MCF 10A (cell line): ENCODE results near the gene GRM8. TPM values are rescaled to one million over a fixed set of nuclear protein-coding genes. Genes with fewer than 3 reads are reported as not detected.
"Not testable (repeated sequence)": the region's sequence is repeated elsewhere in the genome, so short reads cannot be mapped to it uniquely, and the experiment has no call there.

Experiments used
- BruUV-seq: library from RNA; stranded (reverse); fragments of 400-500 nt; replicated peaks from 2 replicates; lab custom pipeline; 2021; lab: Mats Ljungman, UMichigan
- CTCF ChIA-PET: fragments of 300-600 bp; sonication (Branson Sonifier 250); formaldehyde crosslinking; extraction: SDS; loops from one replicate; lab custom pipeline; 2021; ENCODE audit warnings: antibody characterized with exemption, inconsistent platforms; lab: Yijun Ruan, JAX
- POLR2A ChIA-PET: fragments of 300-600, 350-650 bp; sonication (Branson Sonifier 250); formaldehyde crosslinking; extraction: SDS; loops from one replicate; lab custom pipeline; 2020; ENCODE audit warnings: antibody characterized with exemption, inconsistent platforms; lab: Yijun Ruan, JAX
- DNase-seq: peaks from one replicate; pipeline ENCODE4 v3.0.0-alpha.2; 2018; ENCODE audit not compliant: unreplicated experiment
- H3K27ac Mint-ChIP-seq: one replicate; pipeline ENCODE4 v1.8.0; 2022; ENCODE audit warnings: mild to moderate bottlenecking, low read depth, mixed read lengths; ENCODE audit not compliant: unreplicated experiment
- H3K27me3 Mint-ChIP-seq: one replicate; pipeline ENCODE4 v1.8.0; 2022; ENCODE audit warnings: mixed read lengths; ENCODE audit not compliant: insufficient read depth, unreplicated experiment
- H3K36me3 Mint-ChIP-seq: one replicate; pipeline ENCODE4 v1.8.0; 2022; ENCODE audit warnings: mild to moderate bottlenecking, moderate library complexity, mixed read lengths; ENCODE audit not compliant: insufficient read depth, unreplicated experiment
- H3K4me1 Mint-ChIP-seq: one replicate; pipeline ENCODE4 v1.8.0; 2022; ENCODE audit warnings: mixed read lengths; ENCODE audit not compliant: insufficient read depth, unreplicated experiment
- H3K4me3 Mint-ChIP-seq: one replicate; pipeline ENCODE4 v1.8.0; 2022; ENCODE audit warnings: mild to moderate bottlenecking, moderate library complexity, mixed read lengths; ENCODE audit not compliant: unreplicated experiment
- H3K9me3 Mint-ChIP-seq: one replicate; pipeline ENCODE4 v1.8.0; 2022; ENCODE audit warnings: mixed read lengths; ENCODE audit not compliant: unreplicated experiment
- intact Hi-C: fragments of 100-400 bp; cut with micrococcal nuclease; formaldehyde crosslinking; loops from 2 replicates; pipeline ENCODE4 v1.14.1; 2022
- total RNA-seq: library from RNA; stranded (reverse); gene quantifications from 2 replicates; pipeline ENCODE4 v1.2.3, GENCODE V29; 2022
- TF ChIP-seq, protein P1 (sequence below): fragments of 200-600 bp; IDR thresholded peaks from one replicate; pipeline ENCODE4 v1.8.0; 2022; ENCODE audit warnings: antibody characterized with exemption, mild to moderate bottlenecking; ENCODE audit not compliant: unreplicated experiment

GRM8 gene
- total RNA-seq, 1 experiment from 2014 or later, result not detected

- Mint-ChIP-seq H3K9me3 (no peaks in the 10 kb centered on the region), H3K36me3 (no peaks in the 10 kb centered on the region), H3K27ac (no peak overlapping the region), H3K27me3 (peaks cover 46% of the 10 kb centered on the region), H3K4me1 (no peaks in the 10 kb centered on the region), H3K4me3 (no peak overlapping the region)
- intact Hi-C loops, result no loop called here
- no peak for DNase-seq
- TF ChIP-seq, protein P1, sequence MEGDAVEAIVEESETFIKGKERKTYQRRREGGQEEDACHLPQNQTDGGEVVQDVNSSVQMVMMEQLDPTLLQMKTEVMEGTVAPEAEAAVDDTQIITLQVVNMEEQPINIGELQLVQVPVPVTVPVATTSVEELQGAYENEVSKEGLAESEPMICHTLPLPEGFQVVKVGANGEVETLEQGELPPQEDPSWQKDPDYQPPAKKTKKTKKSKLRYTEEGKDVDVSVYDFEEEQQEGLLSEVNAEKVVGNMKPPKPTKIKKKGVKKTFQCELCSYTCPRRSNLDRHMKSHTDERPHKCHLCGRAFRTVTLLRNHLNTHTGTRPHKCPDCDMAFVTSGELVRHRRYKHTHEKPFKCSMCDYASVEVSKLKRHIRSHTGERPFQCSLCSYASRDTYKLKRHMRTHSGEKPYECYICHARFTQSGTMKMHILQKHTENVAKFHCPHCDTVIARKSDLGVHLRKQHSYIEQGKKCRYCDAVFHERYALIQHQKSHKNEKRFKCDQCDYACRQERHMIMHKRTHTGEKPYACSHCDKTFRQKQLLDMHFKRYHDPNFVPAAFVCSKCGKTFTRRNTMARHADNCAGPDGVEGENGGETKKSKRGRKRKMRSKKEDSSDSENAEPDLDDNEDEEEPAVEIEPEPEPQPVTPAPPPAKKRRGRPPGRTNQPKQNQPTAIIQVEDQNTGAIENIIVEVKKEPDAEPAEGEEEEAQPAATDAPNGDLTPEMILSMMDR, result no peak
- POLR2A ChIA-PET, result no interaction called here
- CTCF ChIA-PET, result interaction anchor here (0.6 to 0.8 kb wide), 2 partner anchors 15 to 1480 kb away, joined by 3 read pairs; no protein-coding TSS in a partner anchor
- no TSS peak for BruUV-seq
Observed at GRCh38 chr7:126842451-126842850, 410.3 kb downstream of the GRM8 start.

DNA sequence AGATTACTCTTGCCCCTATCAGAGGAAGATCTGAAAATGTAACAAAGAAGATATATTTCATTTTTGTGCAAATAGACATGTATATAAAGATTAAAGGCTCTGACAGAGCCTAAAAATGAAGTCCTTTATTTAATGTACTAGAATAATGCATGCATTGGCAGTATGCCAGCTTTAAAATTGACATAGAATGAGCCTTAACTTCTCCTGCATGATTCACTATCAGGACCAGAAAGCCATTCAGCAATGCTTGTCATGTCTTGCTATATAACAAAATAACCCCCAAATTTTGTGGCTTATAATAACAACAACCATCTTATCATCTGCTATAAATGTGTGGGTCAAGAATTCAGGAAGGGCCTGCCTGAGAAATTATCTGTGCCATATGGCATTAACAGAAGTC, 411.9 kb downstream of the GRM8 start:
- intact Hi-C loops, result no loop called here
- POLR2A ChIA-PET, result no interaction called here
- H3K9me3 Mint-ChIP-seq, result no peaks in the 10 kb centered on the region
- H3K4me3 Mint-ChIP-seq, result no peak overlapping the region
- no peak overlapping the region for H3K27ac Mint-ChIP-seq
- DNase-seq, result no peak
- CTCF ChIA-PET, result interaction anchor here (0.6 to 2.2 kb wide), 2 partner anchors 37 to 623 kb away, joined by 3 to 5 read pairs; no protein-coding TSS in a partner anchor
- H3K4me1 Mint-ChIP-seq, result no peaks in the 10 kb centered on the region
- H3K36me3 Mint-ChIP-seq, result no peaks in the 10 kb centered on the region
- H3K27me3 Mint-ChIP-seq, result peaks cover 51% of the 10 kb centered on the region
- BruUV-seq, result no TSS peak
- TF ChIP-seq, protein P1, result no peak

DNA sequence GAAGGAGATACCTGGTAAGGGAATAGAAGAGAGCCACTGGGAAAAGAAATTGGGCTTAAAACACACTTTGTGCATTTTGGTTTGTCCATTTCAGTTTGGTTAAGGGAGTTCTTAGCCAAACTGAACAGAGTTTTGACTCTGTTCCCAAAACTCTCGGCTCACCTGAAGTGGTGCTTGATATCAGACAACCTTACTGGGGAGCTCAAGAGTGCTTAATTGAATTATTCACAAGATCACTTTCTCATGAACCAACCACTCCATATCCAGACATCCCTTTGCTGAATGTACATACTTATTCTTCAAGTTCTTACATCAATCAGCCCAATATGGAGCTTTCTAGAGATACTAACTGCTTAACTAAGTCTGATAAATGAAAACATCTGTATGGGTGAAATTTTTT, 413.1 kb downstream of the GRM8 start:
- DNase-seq, result no peak
- TF ChIP-seq, protein P1, result no peak
- H3K27ac Mint-ChIP-seq, result no peak overlapping the region
- BruUV-seq, result no TSS peak
- H3K27me3 Mint-ChIP-seq, result peaks cover 39% of the 10 kb centered on the region
- ChIA-PET CTCF (interaction anchor here (2.2 kb wide), 1 partner anchor 36 kb away, joined by 5 read pairs; no protein-coding TSS in a partner anchor), POLR2A (no interaction called here)
- no peak overlapping the region for H3K4me3 Mint-ChIP-seq
- no peaks in the 10 kb centered on the region for H3K4me1 Mint-ChIP-seq
- no peaks in the 10 kb centered on the region for H3K9me3 Mint-ChIP-seq
- intact Hi-C loops, result no loop called here
- H3K36me3 Mint-ChIP-seq, result no peaks in the 10 kb centered on the region

DNA sequence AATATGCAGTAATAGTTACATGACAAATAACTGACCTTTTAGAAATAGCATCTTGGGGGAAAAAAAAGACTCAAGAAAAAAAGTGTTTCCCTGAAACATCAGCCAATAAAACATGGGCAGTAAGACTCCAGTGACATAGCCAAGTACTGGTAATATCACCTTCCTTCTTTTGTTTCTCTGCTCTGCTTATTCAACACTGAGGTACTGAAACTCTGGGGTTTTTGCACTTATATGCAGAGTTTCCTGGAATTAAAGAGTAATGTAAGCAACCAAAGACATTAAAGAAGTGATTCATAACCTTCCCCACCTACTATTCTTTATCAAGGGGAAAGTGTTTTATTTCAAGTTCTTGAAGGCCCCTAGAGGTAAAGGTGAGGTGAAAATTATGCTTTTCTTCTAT, 414.5 kb downstream of the GRM8 start:
- BruUV-seq, result no TSS peak
- intact Hi-C loops, result no loop called here
- Mint-ChIP-seq H3K4me3 (no peak overlapping the region), H3K27me3 (peaks cover 25% of the 10 kb centered on the region), H3K27ac (no peak overlapping the region), H3K4me1 (no peaks in the 10 kb centered on the region), H3K36me3 (no peaks in the 10 kb centered on the region), H3K9me3 (no peaks in the 10 kb centered on the region)
- DNase-seq, result no peak
- ChIA-PET POLR2A (no interaction called here), CTCF (no interaction called here)
- TF ChIP-seq, protein P1, result no peak

DNA sequence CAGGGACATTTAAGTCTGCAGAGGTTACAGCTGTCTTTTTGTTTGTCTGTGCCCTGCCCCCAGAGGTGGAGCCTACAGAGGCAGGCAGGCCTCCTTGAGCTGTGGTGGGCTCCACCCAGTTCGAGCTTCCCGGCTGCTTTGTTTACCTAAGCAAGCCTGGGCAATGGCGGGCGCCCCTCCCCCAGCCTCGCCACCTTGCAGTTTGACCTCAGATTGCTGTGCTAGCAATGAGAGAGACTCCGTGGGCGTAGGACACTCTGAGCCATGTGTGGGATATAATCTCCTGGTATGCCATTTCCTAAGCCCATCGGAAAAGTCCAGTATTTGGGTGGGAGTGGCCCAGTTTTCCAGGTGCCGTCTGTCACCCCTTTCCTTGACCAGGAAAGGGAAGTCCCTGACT, 421.5 kb downstream of the GRM8 start:
- H3K4me3 Mint-ChIP-seq, intact Hi-C loops, DNase-seq, H3K4me1 Mint-ChIP-seq, POLR2A ChIA-PET, H3K36me3 Mint-ChIP-seq, H3K27ac Mint-ChIP-seq, H3K27me3 Mint-ChIP-seq, H3K9me3 Mint-ChIP-seq, BruUV-seq: not testable (repeated sequence)
- CTCF ChIA-PET, result interaction anchor here (1.0 to 1.4 kb wide), 3 partner anchors 28 to 69 kb away, joined by 3 to 4 read pairs (median 3); no protein-coding TSS in a partner anchor
